Testis (tissue), 3 donors: ENCODE measurements around the gene UBE2V1. TPM values are rescaled to one million over a fixed set of nuclear protein-coding genes. Genes with fewer than 3 reads are reported as not detected.
A peak's percentile ranks its signal among the peaks of the same experiment; 100 is the strongest.

Experiments used
- DNase-seq: peaks from one replicate; pipeline ENCODE4 v3.0.0-alpha.2; 2019
- H3K27ac ChIP-seq, 2 donors: fragments of 200-600 bp; sonication (generic); one replicate each; pipeline ENCODE4 v1.5.1; 2019
- H3K27me3 ChIP-seq: fragments of 200-600 bp; sonication (generic); one replicate; pipeline ENCODE4 v1.5.1; 2019
- H3K36me3 ChIP-seq: fragments of 200-600 bp; sonication (generic); one replicate; pipeline ENCODE4 v1.5.1; 2017; ENCODE audit warnings: low read depth; ENCODE audit errors: missing control alignments
- H3K4me1 ChIP-seq: fragments of 200-600 bp; sonication (generic); one replicate; pipeline ENCODE4 v1.5.1; 2019
- H3K4me3 ChIP-seq, 2 donors: fragments of 200-600 bp; sonication (generic); one replicate each; pipeline ENCODE4 v1.5.1; 2017 to 2019
- H3K9me3 ChIP-seq: fragments of 200-600 bp; sonication (generic); one replicate; pipeline ENCODE4 v1.5.1; 2017
- POLR2A ChIP-seq: fragments of 450-650 bp; IDR thresholded peaks from one replicate; pipeline ENCODE4 v1.6.1; 2017; ENCODE audit warnings: antibody characterized with exemption, mild to moderate bottlenecking, moderate library complexity
- WGBS, 2 donors: methylation state at CpG; one replicate each; pipeline ENCODE4 v1.1.5; 2018; 5-methylcytosine and 5-hydroxymethylcytosine counted together
- intact Hi-C: fragments of 100-400 bp; cut with DNase I; formaldehyde crosslinking; loops from one replicate; pipeline ENCODE4 v1.15.1; 2023; ENCODE audit warnings: low total_unique reads
- polyA plus RNA-seq: library from polyadenylated mRNA; stranded (reverse); fragments of 350-450 nt; fragmentation: Illumina TruSeq; extraction: RNeasy Lipid Tissue Mini Kit (QIAGEN cat#74804); gene quantifications from one replicate; pipeline ENCODE4 v1.2.3, GENCODE V29; 2014; ENCODE audit warnings: low read depth, low replicate concordance; ENCODE audit not compliant: insufficient read depth
- total RNA-seq, 2 donors: library from RNA; depleted of rRNA; stranded (reverse); fragments of >200 nt; gene quantifications; one replicate each; pipeline ENCODE4 v1.2.3, GENCODE V29; 2016
- TF ChIP-seq, protein P1 (sequence below), 3 experiments: fragments of 450-650 bp in 2 of 3; fragments of 200-600 bp in 1 of 3; sonication (generic) in 1 of 3; IDR thresholded peaks; one replicate each; pipeline ENCODE4 v1.5.1; 2016 to 2019; ENCODE audit warnings: antibody characterized with exemption in 3 of 3, mild to moderate bottlenecking in 2 of 3, moderate library complexity in 1 of 3

The UBE2V1 gene
- total and polyA plus RNA-seq, 3 donors from 2014 or later = 78.1 to 121 (median 80.5) TPM

DNA sequence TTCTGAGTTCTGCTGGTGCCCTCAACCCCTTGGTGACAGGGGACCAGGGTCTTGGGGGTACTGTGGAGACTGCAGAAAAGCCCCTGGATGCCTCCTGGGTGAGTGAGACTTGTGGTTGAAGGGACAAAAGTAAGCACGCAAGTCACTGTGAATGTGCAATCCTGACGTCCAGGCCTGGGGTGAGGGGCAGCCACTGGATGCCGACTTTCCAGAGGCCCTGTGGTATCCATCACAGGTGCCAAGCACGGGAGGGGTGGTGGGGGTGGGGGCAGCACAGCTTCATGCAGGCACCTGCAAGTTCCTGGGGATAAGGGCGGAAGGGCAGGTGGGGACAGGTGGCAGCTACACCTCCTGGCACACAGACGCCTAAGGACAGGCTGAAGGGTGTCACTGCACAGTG, 20.1 kb upstream of the UBE2V1 start:
- peaks cover 33% of the 10 kb centered on the region for H3K4me1 ChIP-seq
- no peaks in the 10 kb centered on the region for H3K27me3 ChIP-seq
- no peaks in the 10 kb centered on the region for H3K9me3 ChIP-seq
- 86 to 100% methylated on average over 6 of the region's 6 CpGs for WGBS, 2 donors
- no peak for TF ChIP-seq POLR2A
- TF ChIP-seq, protein P1, sequence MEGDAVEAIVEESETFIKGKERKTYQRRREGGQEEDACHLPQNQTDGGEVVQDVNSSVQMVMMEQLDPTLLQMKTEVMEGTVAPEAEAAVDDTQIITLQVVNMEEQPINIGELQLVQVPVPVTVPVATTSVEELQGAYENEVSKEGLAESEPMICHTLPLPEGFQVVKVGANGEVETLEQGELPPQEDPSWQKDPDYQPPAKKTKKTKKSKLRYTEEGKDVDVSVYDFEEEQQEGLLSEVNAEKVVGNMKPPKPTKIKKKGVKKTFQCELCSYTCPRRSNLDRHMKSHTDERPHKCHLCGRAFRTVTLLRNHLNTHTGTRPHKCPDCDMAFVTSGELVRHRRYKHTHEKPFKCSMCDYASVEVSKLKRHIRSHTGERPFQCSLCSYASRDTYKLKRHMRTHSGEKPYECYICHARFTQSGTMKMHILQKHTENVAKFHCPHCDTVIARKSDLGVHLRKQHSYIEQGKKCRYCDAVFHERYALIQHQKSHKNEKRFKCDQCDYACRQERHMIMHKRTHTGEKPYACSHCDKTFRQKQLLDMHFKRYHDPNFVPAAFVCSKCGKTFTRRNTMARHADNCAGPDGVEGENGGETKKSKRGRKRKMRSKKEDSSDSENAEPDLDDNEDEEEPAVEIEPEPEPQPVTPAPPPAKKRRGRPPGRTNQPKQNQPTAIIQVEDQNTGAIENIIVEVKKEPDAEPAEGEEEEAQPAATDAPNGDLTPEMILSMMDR (IDR thresholded peaks at IDR 0.05) = no peak
- DNase-seq = no peak
- intact Hi-C loops = no loop called here
- no peaks in the 10 kb centered on the region for H3K36me3 ChIP-seq
- H3K4me3 ChIP-seq = no peak overlapping the region
- H3K27ac ChIP-seq = no peak overlapping the region

DNA sequence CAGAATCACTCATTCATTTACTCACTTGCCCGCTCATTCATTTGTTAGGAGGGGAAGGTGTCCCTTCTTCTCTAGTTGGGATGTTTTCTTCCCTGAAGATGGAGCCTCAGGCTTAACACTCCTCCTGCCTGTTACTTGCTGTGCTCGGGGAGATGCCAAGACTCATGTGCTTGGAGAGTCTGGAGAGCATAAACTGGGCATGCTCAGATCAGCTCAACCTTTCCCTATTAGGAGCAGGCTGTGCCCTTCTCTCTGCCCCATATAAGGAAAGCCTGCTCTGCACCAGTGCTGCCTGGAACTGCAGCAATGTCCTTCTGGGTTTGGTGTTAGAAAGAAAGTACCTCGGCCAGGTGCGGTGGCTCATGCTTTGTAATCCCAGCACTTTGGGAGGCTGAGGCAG, 18.0 kb upstream of the UBE2V1 start:
- no peaks in the 10 kb centered on the region for H3K36me3 ChIP-seq
- WGBS, 2 donors = 40 to 51% methylated on average over 4 of the region's 4 CpGs
- intact Hi-C loops = no loop called here
- H3K27ac ChIP-seq = peak overlapping the region; percentile 41 to 69
- H3K4me3 ChIP-seq = no peak overlapping the region
- no peaks in the 10 kb centered on the region for H3K27me3 ChIP-seq
- DNase-seq = peak; percentile 89
- no peaks in the 10 kb centered on the region for H3K9me3 ChIP-seq
- H3K4me1 ChIP-seq = peaks cover 20% of the 10 kb centered on the region
- TF ChIP-seq, protein P1 (IDR thresholded peaks at IDR 0.05) = no peak
- TF ChIP-seq POLR2A = no peak

DNA sequence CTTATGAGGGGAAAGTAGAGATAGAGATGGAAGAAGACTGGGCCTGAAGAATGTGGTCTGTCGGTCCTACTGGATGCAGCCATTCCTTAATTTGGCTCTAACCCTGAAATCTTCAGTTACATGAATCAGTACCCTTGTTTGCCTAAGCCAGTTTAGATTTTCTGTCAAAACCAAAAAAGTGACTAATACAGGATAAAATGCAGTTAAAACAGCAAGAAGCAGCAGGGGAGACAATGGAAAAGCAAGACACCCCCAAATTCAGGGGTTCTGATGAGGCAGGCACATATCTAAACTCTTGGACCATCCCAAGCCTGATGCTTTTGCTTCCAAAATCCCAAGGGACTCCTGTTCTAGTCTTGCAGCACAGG, 17.4 kb upstream of the UBE2V1 start:
- no peaks in the 10 kb centered on the region for H3K36me3 ChIP-seq
- no peaks in the 10 kb centered on the region for H3K9me3 ChIP-seq
- no peaks in the 10 kb centered on the region for H3K27me3 ChIP-seq
- TF ChIP-seq, protein P1 (IDR thresholded peaks at IDR 0.05) = no peak
- TF ChIP-seq POLR2A = no peak
- H3K4me3 ChIP-seq = peak overlapping the region in 1 of 2 donors; percentile 27
- DNase-seq = no peak
- 61 to 67% methylated on average over 1 of the region's 1 CpG for WGBS, 2 donors
- intact Hi-C loops = no loop called here
- peaks cover 20% of the 10 kb centered on the region for H3K4me1 ChIP-seq
- peak overlapping the region; percentile 41 to 69 for H3K27ac ChIP-seq

DNA sequence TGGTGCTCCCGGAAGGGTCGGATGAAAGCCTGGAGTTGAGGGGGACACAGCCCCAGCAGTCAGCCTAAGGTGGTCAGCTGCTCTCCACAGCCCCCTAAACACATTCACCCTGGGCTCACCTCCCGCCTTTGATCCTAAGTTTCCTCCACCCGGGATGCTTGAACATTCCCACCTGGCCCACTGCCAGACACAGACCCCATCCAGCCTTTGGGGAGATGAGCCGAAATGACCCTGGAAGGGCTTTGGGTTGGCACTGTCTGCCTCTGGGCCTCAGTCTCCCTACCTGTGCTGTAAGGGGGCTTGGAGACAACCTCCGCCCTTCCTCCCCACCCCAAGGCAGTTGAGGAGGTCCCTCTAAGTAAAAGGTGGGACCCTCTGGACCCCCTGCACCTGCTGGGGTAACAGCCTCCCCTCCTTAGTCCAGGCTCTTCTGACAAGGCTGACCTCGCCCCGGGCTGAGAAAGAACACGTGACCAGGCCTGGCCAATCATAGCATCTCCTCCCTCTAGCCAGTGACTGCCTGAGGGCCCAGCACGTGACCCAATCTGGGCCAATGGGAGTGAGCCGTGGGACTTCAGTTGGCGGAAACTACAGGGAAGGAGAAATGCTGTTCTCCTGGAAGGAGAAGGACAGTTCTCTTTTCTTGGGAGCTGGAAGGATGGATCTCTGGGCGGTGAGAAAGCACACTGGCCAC, 16.9 kb upstream of the UBE2V1 start:
- intact Hi-C loops = no loop called here
- peak; percentile 86 for DNase-seq
- Histone ChIP-seq H3K4me3 (peak overlapping the region in 1 of 2 donors; percentile 27), H3K36me3 (no peaks in the 10 kb centered on the region), H3K9me3 (no peaks in the 10 kb centered on the region), H3K27ac (no peak overlapping the region), H3K4me1 (peaks cover 20% of the 10 kb centered on the region), H3K27me3 (no peaks in the 10 kb centered on the region)
- TF ChIP-seq, protein P1 (IDR thresholded peaks at IDR 0.05) = no peak
- TF ChIP-seq POLR2A = no peak
- 67 to 80% methylated on average over 6 to 13 of the region's 13 CpGs for WGBS, 2 donors

DNA sequence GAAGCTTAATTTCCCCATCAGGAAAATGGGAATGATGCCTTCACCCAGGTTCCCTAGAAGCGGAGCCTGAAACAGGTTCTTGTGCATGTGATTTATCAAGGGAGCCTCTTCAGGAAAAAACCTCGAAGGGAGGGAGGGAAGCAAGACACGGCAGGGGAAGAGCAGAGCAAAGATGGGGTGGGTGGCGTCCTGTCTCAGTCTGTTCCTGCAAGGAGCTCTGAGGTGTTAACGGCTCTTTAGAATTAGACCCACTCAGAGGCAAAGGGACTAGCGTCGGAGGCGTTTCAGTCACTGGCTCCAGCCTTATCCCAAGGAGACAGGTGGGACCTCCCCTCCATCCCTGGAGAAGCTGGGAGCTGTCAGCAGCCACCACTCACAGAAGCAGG, 15.6 kb upstream of the UBE2V1 start:
- no peaks in the 10 kb centered on the region for H3K36me3 ChIP-seq

More for the DNA sequence above, 15.6 kb upstream of the UBE2V1 start:
- 90 to 95% methylated on average over 8 of the region's 8 CpGs for WGBS, 2 donors
- H3K27me3 ChIP-seq = no peaks in the 10 kb centered on the region
- no peaks in the 10 kb centered on the region for H3K9me3 ChIP-seq
- intact Hi-C loops = no loop called here
- peaks cover 14% of the 10 kb centered on the region for H3K4me1 ChIP-seq
- no peak overlapping the region for H3K4me3 ChIP-seq
- no peak overlapping the region for H3K27ac ChIP-seq
- no peak for DNase-seq
- TF ChIP-seq, protein P1 (IDR thresholded peaks at IDR 0.05) = no peak
- TF ChIP-seq POLR2A = no peak
